ENCODE results near the gene QTRT2. TPM values are rescaled to one million over a fixed set of nuclear protein-coding genes. Genes with fewer than 3 reads are reported as not detected.

QTRT2 gene
- total RNA-seq, 1 experiment from 2014 or later, result 44.3 TPM

DNA sequence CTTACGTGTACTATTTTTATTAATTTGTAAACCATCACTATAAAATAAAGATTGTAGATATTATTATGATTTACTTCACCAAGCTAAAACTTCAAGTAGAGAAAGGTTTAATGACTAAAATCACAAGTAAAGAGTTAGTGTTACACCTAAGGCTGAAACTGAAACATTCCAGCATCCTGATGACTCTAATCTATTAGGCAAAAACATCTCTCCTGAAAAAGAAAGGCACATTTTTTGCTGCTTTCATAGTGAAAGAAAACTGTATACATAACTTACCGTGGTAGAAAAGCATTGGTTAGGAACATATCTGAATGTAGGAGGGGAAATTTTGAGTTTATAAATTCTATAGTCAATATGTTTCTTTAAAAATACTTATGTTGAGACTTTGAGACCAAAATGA, 35.6 kb upstream of the QTRT2 start:
- H3K4me3 Mint-ChIP-seq (ENCODE audit: low read depth, unreplicated experiment), result no peak overlapping the region
- TF ChIP-seq CTCF (IDR thresholded peaks at IDR 0.05; ENCODE audit: unreplicated experiment), result no peak
- no peaks in the 10 kb centered on the region for H3K9me3 Mint-ChIP-seq (ENCODE audit: low read depth, unreplicated experiment)
- no peaks in the 10 kb centered on the region for H3K4me1 Mint-ChIP-seq (ENCODE audit: low read depth, unreplicated experiment)
- intact Hi-C loops (cut with micrococcal nuclease; ENCODE audit: unreplicated experiment), result no loop called here
- H3K27me3 Mint-ChIP-seq (ENCODE audit: unreplicated experiment), result no peaks in the 10 kb centered on the region
- CTCF ChIA-PET, result no interaction called here
- H3K27ac Mint-ChIP-seq (ENCODE audit: unreplicated experiment), result no peak overlapping the region
- H3K36me3 Mint-ChIP-seq (ENCODE audit: insufficient read depth, unreplicated experiment), result no peaks in the 10 kb centered on the region
- BruUV-seq (replicated peaks), result no TSS peak
- DNase-seq, result no peak

DNA sequence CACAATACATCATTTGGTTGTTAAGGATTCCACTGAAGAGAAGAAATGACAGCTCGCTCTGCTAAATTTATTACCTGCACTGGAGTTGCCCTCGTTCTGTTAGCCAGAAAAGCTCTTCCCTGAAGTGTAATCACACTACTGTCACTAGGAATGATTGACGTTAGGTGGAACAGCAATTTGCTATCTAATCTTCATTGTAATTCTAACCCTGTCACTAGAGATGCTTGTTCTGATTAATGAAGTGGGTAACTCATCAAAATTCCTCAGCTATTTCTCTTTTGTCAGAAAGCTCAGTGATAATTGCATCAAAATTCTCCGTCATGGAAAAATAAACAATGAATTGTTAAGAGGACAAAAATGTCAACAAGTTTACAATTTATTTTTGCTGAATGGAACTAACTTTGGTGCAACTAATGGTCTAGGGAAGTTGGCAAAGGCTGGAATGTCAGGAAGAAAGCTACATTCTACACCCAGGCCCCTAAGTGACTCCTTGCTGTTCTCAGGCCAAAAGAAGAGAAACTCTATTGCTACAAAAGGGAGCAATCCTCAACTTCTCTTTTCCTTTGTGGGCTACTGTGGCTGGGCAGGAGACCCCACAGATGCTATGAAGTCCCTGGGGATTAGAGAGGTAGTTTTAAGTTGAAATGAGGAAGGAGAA, 34.3 kb upstream of the QTRT2 start:
- BruUV-seq (replicated peaks), result no TSS peak
- DNase-seq, result no peak
- Mint-ChIP-seq H3K27me3 (ENCODE audit: unreplicated experiment) (no peaks in the 10 kb centered on the region), H3K4me3 (ENCODE audit: low read depth, unreplicated experiment) (no peak overlapping the region), H3K27ac (ENCODE audit: unreplicated experiment) (no peak overlapping the region), H3K4me1 (ENCODE audit: low read depth, unreplicated experiment) (no peaks in the 10 kb centered on the region), H3K9me3 (ENCODE audit: low read depth, unreplicated experiment) (no peaks in the 10 kb centered on the region), H3K36me3 (ENCODE audit: insufficient read depth, unreplicated experiment) (no peaks in the 10 kb centered on the region)
- intact Hi-C loops (cut with micrococcal nuclease; ENCODE audit: unreplicated experiment), result no loop called here
- no peak for TF ChIP-seq CTCF (IDR thresholded peaks at IDR 0.05; ENCODE audit: unreplicated experiment)
- CTCF ChIA-PET, result no interaction called here

DNA sequence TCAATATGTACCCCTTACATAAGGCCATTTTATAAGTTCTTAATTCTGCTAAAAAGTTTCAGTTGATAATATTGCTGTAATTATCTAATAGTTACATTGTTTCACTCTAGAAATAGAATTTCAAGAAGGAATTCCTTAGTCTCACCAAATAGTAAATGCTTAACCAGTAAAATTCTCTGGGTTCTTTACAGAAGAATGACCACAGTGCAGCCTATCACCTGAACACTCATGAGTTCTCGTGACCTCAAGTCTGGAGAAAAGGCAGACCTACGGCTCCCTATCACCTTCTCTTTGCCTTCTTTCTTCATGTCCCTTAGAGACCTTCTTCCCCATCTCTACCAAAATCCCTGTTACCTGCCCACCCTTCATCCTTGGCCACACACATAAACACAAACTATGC, 31.1 kb upstream of the QTRT2 start:
- Mint-ChIP-seq H3K27ac (ENCODE audit: unreplicated experiment) (no peak overlapping the region), H3K27me3 (ENCODE audit: unreplicated experiment) (no peaks in the 10 kb centered on the region), H3K36me3 (ENCODE audit: insufficient read depth, unreplicated experiment) (no peaks in the 10 kb centered on the region), H3K9me3 (ENCODE audit: low read depth, unreplicated experiment) (no peaks in the 10 kb centered on the region), H3K4me3 (ENCODE audit: low read depth, unreplicated experiment) (no peak overlapping the region), H3K4me1 (ENCODE audit: low read depth, unreplicated experiment) (no peaks in the 10 kb centered on the region)
- intact Hi-C loops (cut with micrococcal nuclease; ENCODE audit: unreplicated experiment), result no loop called here
- no TSS peak for BruUV-seq (replicated peaks)
- CTCF ChIA-PET, result no interaction called here
- no peak for TF ChIP-seq CTCF (IDR thresholded peaks at IDR 0.05; ENCODE audit: unreplicated experiment)
- no peak for DNase-seq

GRCh38 chr3:114026331-114026730, 30.2 kb upstream of the QTRT2 start:
- H3K4me3 Mint-ChIP-seq (ENCODE audit: low read depth, unreplicated experiment), result no peak overlapping the region
- CTCF ChIA-PET, result no interaction called here
- no TSS peak for BruUV-seq (replicated peaks)
- no peaks in the 10 kb centered on the region for H3K36me3 Mint-ChIP-seq (ENCODE audit: insufficient read depth, unreplicated experiment)
- intact Hi-C loops (cut with micrococcal nuclease; ENCODE audit: unreplicated experiment), result no loop called here
- H3K27me3 Mint-ChIP-seq (ENCODE audit: unreplicated experiment), result no peaks in the 10 kb centered on the region
- no peak for DNase-seq
- no peak for TF ChIP-seq CTCF (IDR thresholded peaks at IDR 0.05; ENCODE audit: unreplicated experiment)
- H3K27ac Mint-ChIP-seq (ENCODE audit: unreplicated experiment), result no peak overlapping the region
- no peaks in the 10 kb centered on the region for H3K9me3 Mint-ChIP-seq (ENCODE audit: low read depth, unreplicated experiment)
- no peaks in the 10 kb centered on the region for H3K4me1 Mint-ChIP-seq (ENCODE audit: low read depth, unreplicated experiment)
